Epithelial cell of proximal tubule (primary cell): ENCODE results near the gene NEK9. TPM values are rescaled to one million over a fixed set of nuclear protein-coding genes. Genes with fewer than 3 reads are reported as not detected.

Source experiments
- DNase-seq: peaks from one replicate; pipeline ENCODE4 v3.0.0-alpha.2; 2011; ENCODE audit warnings: low read depth
- H3K4me3 ChIP-seq: 2 replicates; pipeline ENCODE4 v1.5.1; 2011; ENCODE audit warnings: low read depth, mild to moderate bottlenecking, low read length
- CTCF ChIP-seq: conservative IDR thresholded peaks from 2 replicates; pipeline ENCODE4 v1.5.1; 2012; ENCODE audit warnings: low read depth, mild to moderate bottlenecking, low read length
- total RNA-seq: library from RNA; depleted of rRNA; stranded (reverse); fragments of >200 nt; gene quantifications from 2 replicates; pipeline ENCODE4 v1.2.3, GENCODE V29; 2015

Gene NEK9
- total RNA-seq, 1 donor from 2014 or later: 10.9 TPM

- H3K4me3 ChIP-seq: no peak overlapping the region
- TF ChIP-seq CTCF: no peak
- no peak for DNase-seq
Measured at GRCh38 chr14:75167325-75167724, 40.5 kb upstream of the NEK9 start.

DNA sequence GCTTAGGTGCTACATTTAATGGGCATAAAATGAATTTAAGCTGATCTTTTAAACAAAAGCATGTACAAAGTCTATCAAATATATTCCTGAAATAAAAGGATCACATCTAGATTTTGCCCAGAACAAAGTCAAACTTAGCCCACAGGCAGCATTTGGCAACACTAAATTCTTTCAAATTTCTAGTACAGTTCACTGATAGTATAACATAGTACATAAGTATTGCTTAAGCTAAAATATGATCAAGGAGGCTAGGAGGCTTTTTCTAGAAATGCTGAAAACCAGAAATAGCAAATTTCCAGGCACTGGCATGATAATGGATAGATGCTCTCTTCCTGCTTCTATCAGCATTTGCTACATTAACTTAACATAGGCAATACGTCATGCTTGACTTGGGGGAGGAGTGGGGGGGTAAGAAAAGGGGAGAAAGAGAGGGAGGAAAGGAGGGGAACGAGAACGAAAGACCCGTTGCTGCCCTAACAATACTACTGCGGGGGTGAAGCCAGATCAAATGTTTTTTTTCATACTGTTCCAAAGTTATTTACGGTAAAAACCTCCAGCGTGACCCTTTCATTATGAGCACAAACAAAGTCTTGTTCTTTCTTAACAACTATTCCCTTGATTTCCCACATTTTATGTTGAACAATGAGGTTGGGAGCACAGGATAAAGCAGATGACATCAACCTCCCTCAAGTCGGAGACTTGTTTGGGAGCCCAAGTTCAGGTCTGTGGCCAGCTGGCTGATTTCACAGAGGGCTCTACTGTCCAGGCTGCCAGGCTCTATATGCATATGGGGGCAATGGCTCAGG lies 38.9 kb upstream of the NEK9 start:
- no peak for TF ChIP-seq CTCF
- DNase-seq: no peak
- no peak overlapping the region for H3K4me3 ChIP-seq

DNA sequence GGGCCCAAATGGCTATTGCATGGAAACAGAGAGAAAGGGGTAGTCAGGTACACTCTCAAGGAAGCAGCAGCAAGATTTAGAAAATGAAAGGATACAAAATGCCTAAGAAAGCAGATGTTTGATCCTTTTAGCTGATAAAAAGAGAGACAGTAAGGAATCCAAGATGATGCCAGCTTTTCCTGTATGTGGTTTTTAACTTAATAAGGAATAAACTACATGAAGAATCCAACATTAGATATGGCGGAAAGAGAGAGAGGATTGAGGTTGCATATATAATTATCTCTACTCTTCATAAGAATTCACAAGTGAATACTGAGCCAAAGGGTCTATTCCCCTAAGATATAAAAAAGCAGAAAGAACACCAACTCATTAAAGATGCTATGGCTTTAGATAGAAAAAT lies 38.0 kb upstream of the NEK9 start:
- TF ChIP-seq CTCF: no peak
- DNase-seq: no peak
- H3K4me3 ChIP-seq: no peak overlapping the region

GRCh38 chr14:75163677-75164076 lies 36.8 kb upstream of the NEK9 start:
- no peak for DNase-seq
- TF ChIP-seq CTCF: no peak
- no peak overlapping the region for H3K4me3 ChIP-seq

GRCh38 chr14:75162631-75163030 lies 35.8 kb upstream of the NEK9 start:
- H3K4me3 ChIP-seq: no peak overlapping the region
- DNase-seq: no peak
- TF ChIP-seq CTCF: no peak

DNA sequence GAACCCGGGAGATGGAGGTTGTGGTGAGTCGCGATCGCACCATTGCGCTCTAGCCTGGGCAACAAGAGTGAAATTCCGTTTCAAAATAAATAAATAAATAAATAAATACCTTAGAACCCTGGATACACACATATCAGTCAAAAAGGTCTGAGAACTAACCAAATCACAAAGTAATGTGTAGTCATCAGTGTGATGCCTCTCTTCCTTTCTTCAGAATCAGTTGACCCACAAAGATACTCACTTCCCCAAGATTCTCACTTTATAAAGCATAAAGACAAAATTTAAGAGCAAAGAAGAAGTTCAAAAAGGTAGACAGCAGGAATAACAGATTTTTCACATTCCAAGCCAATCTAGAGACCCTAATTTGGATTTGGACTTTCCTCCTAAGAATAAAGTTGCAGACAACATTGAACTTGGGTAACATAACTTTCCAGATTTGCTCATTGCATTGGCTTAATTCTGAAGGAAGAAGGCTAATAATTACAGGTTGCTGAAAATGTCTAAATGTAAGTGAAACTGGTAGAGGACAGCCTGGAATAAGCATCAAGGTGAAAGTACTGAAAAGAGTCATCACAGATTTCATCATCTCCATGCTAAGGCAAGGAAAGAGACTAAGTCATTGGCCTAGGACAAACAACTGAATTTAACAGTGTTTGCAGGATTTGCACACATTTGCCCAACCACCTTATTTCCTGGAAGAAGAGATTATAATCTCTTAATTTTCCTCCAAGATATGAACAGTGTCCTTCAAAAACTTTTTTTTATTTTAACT lies 32.2 kb upstream of the NEK9 start:
- TF ChIP-seq CTCF: no peak
- no peak for DNase-seq

DNA sequence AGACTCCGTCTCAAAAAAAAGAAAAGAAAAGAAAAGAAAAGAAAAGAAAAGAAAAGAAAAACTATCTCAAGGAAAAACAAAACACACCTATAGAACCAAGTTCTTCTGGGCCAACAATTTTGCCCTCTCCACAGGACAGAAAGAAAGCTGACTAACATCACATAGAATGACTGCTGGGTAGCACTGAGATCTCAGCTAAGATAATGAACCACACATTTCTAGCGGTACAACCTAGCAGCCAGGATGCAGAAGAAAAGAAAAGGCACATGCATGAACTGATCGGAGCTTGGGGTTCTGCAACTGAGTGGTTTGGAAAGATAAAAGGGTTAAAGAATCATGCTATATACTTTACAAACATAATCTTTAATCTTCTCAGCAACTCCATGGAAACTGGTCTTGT lies 30.1 kb upstream of the NEK9 start:
- no peak overlapping the region for H3K4me3 ChIP-seq
- DNase-seq: no peak
- TF ChIP-seq CTCF: no peak

More for the DNA sequence above, 32.2 kb upstream of the NEK9 start:
- H3K4me3 ChIP-seq: no peak overlapping the region
